ENCODE data around the gene HIRA. TPM values are rescaled to one million over a fixed set of nuclear protein-coding genes. Genes with fewer than 3 reads are reported as not detected.
"Not testable (repeated sequence)": the region's sequence is repeated elsewhere in the genome, so short reads cannot be mapped to it uniquely, and the experiment has no call there.

HIRA gene
- polyA plus RNA-seq, 2 donors: 4.5 to 11.5 TPM

DNA sequence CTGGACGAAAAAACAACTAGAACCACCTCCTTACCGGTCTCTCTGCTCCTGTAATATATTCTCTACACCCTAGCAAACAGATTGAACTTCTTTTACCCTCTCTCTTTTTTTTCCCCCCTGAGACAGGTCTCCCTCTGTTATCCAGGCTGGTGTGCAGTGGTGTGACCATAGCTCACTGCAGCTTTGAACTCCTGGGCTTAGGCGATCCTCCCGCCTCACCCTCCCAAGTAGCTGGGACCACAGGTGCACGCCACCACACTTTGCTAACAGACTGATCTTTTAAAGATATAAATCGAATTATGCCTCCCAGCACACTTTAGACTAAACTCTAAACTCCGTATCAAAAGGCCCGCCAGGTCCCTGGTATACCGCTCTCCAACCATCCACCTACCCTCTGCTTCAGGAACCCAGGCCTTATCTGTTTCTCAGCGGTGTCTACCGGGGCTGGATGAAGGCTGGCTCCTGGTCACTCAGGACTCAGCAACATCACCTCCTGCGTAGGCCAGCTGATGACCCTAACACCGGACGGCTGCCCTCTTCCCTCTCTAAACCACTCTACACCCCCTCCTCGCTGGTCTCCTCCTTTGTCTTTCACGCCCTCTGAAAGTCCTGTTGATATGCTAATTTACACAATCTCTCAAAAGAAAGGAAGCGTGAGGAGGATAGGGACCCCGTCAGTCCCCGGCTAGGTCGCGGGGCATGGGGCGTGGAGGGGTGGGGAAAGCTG lies 15.2 kb upstream of the HIRA start:
- no peaks in the 10 kb centered on the region for H3K9me3 ChIP-seq (ENCODE audit: control insufficient read depth in 2 of 2, insufficient read depth in 1 of 2, low read depth in 1 of 2, low read length in 1 of 2)
- H3K27ac ChIP-seq (ENCODE audit: low read depth in 2 of 2, low read length in 1 of 2): peak overlapping the region; percentile 83 to 91
- peaks cover 7 to 12% of the 10 kb centered on the region in 2 donors for H3K36me3 ChIP-seq (ENCODE audit: control insufficient read depth in 2 of 2, insufficient read depth in 2 of 2, low read length in 1 of 2)
- no peaks in the 10 kb centered on the region for H3K27me3 ChIP-seq (ENCODE audit: control insufficient read depth in 1 of 2, insufficient read depth in 2 of 2, low read length in 2 of 2)
- H3K4me3 ChIP-seq (ENCODE audit: low read depth in 1 of 2, low read length in 2 of 2): peak overlapping the region; percentile 66 to 79
- peaks cover 2 to 12% of the 10 kb centered on the region in 2 donors for H3K4me1 ChIP-seq (ENCODE audit: control insufficient read depth in 2 of 2, insufficient read depth in 2 of 2, low read length in 1 of 2)
- WGBS, 2 donors: 21 to 22% methylated on average over 22 of the region's 22 CpGs

DNA sequence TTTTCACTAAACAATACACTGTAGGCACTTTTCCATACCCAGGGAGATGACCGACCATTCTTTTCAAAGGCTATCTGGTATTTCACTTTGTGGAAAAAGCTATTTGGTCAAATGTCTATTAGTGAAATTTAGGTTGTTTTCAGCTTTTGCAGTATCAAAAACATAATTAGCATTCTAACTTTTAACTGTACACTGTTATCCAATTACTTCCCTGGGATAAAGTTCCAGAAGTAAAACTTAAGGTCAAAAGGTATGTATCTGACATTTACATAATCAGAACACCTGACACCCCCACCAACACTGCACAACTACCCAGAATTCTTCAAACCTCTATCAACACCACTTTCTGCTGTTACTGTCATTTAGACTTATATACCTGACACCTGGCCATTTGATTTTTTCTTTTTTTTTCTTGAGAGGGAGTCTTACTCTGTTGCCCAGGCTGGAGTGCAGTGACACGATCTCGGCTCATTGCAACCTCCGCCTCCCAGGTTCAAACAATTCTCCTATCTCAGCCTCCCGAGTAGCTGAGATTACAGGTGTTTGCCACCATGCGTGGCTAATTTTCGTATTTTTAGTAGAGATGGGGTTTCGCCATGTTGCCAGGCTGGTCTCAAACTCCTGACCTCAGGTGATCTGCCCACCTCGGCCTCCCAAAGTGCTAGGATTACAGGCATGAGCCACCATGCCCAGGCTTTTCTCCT lies 13.9 kb upstream of the HIRA start:
- H3K4me1 ChIP-seq (ENCODE audit: control insufficient read depth in 2 of 2, insufficient read depth in 2 of 2, low read length in 1 of 2): peaks cover 2 to 12% of the 10 kb centered on the region in 2 donors
- H3K36me3 ChIP-seq (ENCODE audit: control insufficient read depth in 2 of 2, insufficient read depth in 2 of 2, low read length in 1 of 2): peaks cover 3 to 12% of the 10 kb centered on the region in 2 donors
- not testable (repeated sequence) for H3K4me3 ChIP-seq (ENCODE audit: low read depth in 1 of 2, low read length in 2 of 2); H3K9me3 ChIP-seq (ENCODE audit: control insufficient read depth in 2 of 2, insufficient read depth in 1 of 2, low read depth in 1 of 2, low read length in 1 of 2); H3K27me3 ChIP-seq (ENCODE audit: control insufficient read depth in 1 of 2, insufficient read depth in 2 of 2, low read length in 2 of 2); H3K27ac ChIP-seq (ENCODE audit: low read depth in 2 of 2, low read length in 1 of 2)
- whole genome bisulfite sequencing, 2 donors: 87 to 94% methylated on average over 9 of the region's 9 CpGs

DNA sequence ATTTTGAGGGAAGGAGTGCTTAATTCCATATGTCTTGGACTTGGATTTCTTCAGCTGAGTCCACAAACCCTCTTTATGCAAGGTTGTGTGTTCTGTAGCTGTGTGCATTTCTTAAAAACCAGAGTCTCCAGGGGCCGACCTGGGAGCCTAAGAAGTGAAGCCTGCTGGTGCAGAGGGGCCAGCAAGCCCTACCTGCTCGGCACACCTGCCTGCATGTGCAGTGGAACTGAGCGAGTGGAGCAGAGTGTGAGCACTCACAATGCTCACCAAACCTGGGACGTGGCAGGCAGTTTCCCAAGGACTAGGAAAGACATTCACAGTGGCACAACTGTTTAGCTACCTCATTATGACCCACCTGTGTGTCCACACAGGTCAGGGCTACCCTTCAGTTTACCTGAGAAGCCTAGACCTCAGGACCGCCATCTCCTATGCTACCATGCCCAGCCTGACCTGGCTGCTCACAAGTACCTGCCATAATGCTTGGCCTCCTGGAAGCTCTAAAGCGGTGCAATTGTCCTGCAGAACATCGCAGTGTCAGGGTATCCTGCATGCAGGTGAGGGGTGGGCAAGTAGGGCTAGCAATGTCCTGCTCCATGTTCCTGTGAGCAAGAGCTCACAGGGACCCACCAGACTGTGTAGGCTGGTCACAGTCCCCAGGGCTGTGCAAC lies 12.1 kb upstream of the HIRA start:
- WGBS, 2 donors: 74 to 81% methylated on average over 7 of the region's 7 CpGs
- no peak overlapping the region for H3K4me3 ChIP-seq (ENCODE audit: low read depth in 1 of 2, low read length in 2 of 2)
- peaks cover 3 to 12% of the 10 kb centered on the region in 2 donors for H3K36me3 ChIP-seq (ENCODE audit: control insufficient read depth in 2 of 2, insufficient read depth in 2 of 2, low read length in 1 of 2)
- H3K27ac ChIP-seq (ENCODE audit: low read depth in 2 of 2, low read length in 1 of 2): no peak overlapping the region
- no peaks in the 10 kb centered on the region for H3K27me3 ChIP-seq (ENCODE audit: control insufficient read depth in 1 of 2, insufficient read depth in 2 of 2, low read length in 2 of 2)
- no peaks in the 10 kb centered on the region for H3K9me3 ChIP-seq (ENCODE audit: control insufficient read depth in 2 of 2, insufficient read depth in 1 of 2, low read depth in 1 of 2, low read length in 1 of 2)
- peaks cover 2 to 10% of the 10 kb centered on the region in 2 donors for H3K4me1 ChIP-seq (ENCODE audit: control insufficient read depth in 2 of 2, insufficient read depth in 2 of 2, low read length in 1 of 2)

DNA sequence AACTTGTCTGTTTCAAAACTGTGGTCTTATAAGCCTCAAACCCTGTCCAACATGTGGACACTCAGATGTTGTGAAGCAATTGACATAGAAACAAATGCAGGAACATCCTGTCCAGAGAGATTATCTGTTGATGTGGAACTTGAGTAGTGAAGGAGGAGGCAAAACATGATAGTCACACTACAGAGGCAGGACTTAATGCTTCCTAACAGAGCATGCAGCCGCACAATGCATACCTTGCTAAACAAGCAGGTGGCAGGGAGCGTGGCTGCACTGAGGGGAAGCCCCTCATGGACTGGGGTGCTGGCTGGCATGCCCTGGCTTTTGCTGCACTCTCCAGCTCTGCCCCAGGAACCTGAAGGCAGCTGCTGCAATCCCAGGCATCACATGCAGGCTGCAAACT lies 10.6 kb upstream of the HIRA start:
- H3K27me3 ChIP-seq (ENCODE audit: control insufficient read depth in 1 of 2, insufficient read depth in 2 of 2, low read length in 2 of 2): no peaks in the 10 kb centered on the region
- WGBS, 2 donors: 91 to 93% methylated on average over 2 of the region's 2 CpGs

DNA sequence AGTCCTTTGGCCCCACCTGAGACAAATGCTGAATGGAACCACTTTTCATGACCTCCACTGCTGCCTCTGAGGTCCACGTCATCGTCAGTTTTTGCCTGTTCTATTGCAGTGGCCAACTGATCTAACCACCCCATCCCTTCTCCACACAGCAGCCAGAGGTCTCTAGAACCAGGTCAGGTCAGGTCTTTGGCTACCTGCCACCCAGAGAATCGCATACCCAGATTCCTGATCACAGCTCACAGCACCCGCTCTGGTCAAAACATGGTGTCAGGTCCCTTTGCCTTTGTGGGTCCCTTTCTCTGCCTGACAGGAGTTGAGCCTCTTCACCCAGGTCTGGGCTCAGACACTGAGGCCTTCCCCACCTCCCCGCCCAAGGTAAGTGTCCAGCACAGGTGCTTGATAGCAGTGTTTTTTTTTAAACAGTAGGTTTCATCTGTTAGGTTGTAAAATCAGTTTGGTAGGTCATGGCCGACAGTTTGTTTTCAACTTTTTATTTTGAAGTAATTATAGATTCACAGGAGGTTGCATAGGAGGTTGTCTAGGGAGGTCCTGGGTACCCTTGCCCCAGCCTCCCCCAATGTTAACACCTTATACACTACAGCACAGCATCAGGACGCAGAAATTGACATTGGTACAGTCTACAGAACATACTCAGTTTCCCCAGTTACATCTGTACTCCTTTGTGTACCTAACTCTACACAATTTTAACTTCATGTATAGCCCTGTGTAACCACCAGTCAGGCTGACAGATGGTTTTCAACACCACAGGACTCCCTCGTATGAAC lies 9.1 kb upstream of the HIRA start:
- H3K4me3 ChIP-seq (ENCODE audit: low read depth in 1 of 2, low read length in 2 of 2): no peak overlapping the region

More for the DNA sequence above, 10.6 kb upstream of the HIRA start:
- peaks cover 0 to 9% of the 10 kb centered on the region in 2 donors for H3K4me1 ChIP-seq (ENCODE audit: control insufficient read depth in 2 of 2, insufficient read depth in 2 of 2, low read length in 1 of 2)
- no peaks in the 10 kb centered on the region for H3K9me3 ChIP-seq (ENCODE audit: control insufficient read depth in 2 of 2, insufficient read depth in 1 of 2, low read depth in 1 of 2, low read length in 1 of 2)
- peaks cover 3 to 12% of the 10 kb centered on the region in 2 donors for H3K36me3 ChIP-seq (ENCODE audit: control insufficient read depth in 2 of 2, insufficient read depth in 2 of 2, low read length in 1 of 2)
- H3K4me3 ChIP-seq (ENCODE audit: low read depth in 1 of 2, low read length in 2 of 2): no peak overlapping the region
- no peak overlapping the region for H3K27ac ChIP-seq (ENCODE audit: low read depth in 2 of 2, low read length in 1 of 2)

DNA sequence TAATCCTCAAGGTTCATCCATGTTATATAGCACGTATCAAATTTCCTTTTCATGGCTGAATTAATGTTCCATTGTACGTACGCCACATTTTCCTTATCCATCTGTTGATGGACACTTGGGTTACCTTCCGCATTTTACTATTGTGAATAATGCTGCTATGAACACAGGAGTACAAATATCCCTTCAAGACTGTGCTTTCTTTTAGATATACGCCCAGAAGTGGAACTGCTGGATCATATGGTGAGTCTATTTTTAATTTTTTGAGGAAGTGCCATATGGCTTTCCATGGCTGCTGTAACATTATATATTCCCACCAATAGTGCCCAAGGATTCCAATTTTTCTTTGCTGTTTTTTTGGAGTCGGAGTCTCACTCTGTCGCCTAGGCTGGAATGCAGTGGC lies 6.8 kb upstream of the HIRA start:
- 73 to 77% methylated on average over 7 of the region's 7 CpGs for WGBS, 2 donors
- H3K9me3 ChIP-seq (ENCODE audit: control insufficient read depth in 2 of 2, insufficient read depth in 1 of 2, low read depth in 1 of 2, low read length in 1 of 2): no peaks in the 10 kb centered on the region
- H3K36me3 ChIP-seq (ENCODE audit: control insufficient read depth in 2 of 2, insufficient read depth in 2 of 2, low read length in 1 of 2): peaks cover 0 to 12% of the 10 kb centered on the region in 2 donors
- no peak overlapping the region for H3K4me3 ChIP-seq (ENCODE audit: low read depth in 1 of 2, low read length in 2 of 2)
- no peaks in the 10 kb centered on the region for H3K27me3 ChIP-seq (ENCODE audit: control insufficient read depth in 1 of 2, insufficient read depth in 2 of 2, low read length in 2 of 2)
- no peaks in the 10 kb centered on the region for H3K4me1 ChIP-seq (ENCODE audit: control insufficient read depth in 2 of 2, insufficient read depth in 2 of 2, low read length in 1 of 2)
- peak overlapping the region in 1 of 2 donors; percentile 29 for H3K27ac ChIP-seq (ENCODE audit: low read depth in 2 of 2, low read length in 1 of 2)

More for the DNA sequence above, 9.1 kb upstream of the HIRA start:
- Histone ChIP-seq H3K27ac (ENCODE audit: low read depth in 2 of 2, low read length in 1 of 2) (no peak overlapping the region), H3K27me3 (ENCODE audit: control insufficient read depth in 1 of 2, insufficient read depth in 2 of 2, low read length in 2 of 2) (no peaks in the 10 kb centered on the region), H3K36me3 (ENCODE audit: control insufficient read depth in 2 of 2, insufficient read depth in 2 of 2, low read length in 1 of 2) (peaks cover 3 to 12% of the 10 kb centered on the region in 2 donors), H3K4me1 (ENCODE audit: control insufficient read depth in 2 of 2, insufficient read depth in 2 of 2, low read length in 1 of 2) (peaks cover 0 to 4% of the 10 kb centered on the region in 2 donors), H3K9me3 (ENCODE audit: control insufficient read depth in 2 of 2, insufficient read depth in 1 of 2, low read depth in 1 of 2, low read length in 1 of 2) (no peaks in the 10 kb centered on the region)
- WGBS, 2 donors: 84 to 90% methylated on average over 8 of the region's 8 CpGs

DNA sequence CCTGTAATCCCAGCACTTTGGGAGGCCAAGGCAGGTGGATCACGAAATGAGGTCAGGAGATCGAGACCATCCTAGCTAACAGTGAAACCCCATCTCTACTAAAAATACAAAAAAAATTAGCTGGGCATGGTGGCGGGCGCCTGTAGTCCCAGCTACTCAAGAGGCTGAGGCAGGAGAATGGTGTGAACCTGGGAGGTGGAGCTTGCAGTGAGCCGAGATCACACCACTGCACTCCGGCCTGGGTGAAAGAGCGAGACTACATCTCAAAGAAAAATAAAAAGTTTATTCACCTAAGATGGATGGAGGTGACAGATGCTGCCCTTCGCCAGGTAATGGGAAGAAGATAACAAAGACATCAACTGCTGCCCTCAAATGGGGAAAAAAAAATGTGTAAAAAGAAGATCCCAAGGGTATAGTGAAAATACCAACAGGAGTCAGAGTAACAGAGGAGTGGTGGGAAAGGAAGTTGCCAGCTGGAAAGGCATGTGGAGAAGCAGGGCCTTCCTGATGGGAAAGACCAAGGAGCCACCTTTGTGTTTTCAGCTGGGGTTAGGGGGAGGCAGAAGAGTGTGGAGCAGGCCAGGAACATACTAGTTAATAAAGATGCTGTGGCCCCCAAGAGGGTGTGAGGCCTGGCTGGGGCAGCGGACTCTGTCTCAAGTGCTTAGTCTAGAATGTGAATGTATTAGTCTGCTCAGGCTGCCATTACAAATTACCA lies 5.1 kb upstream of the HIRA start:
- H3K4me1 ChIP-seq (ENCODE audit: control insufficient read depth in 2 of 2, insufficient read depth in 2 of 2, low read length in 1 of 2); H3K9me3 ChIP-seq (ENCODE audit: control insufficient read depth in 2 of 2, insufficient read depth in 1 of 2, low read depth in 1 of 2, low read length in 1 of 2); H3K27ac ChIP-seq (ENCODE audit: low read depth in 2 of 2, low read length in 1 of 2); H3K4me3 ChIP-seq (ENCODE audit: low read depth in 1 of 2, low read length in 2 of 2); H3K36me3 ChIP-seq (ENCODE audit: control insufficient read depth in 2 of 2, insufficient read depth in 2 of 2, low read length in 1 of 2); H3K27me3 ChIP-seq (ENCODE audit: control insufficient read depth in 1 of 2, insufficient read depth in 2 of 2, low read length in 2 of 2): not testable (repeated sequence)
- 93 to 96% methylated on average over 9 of the region's 9 CpGs for WGBS, 2 donors

DNA sequence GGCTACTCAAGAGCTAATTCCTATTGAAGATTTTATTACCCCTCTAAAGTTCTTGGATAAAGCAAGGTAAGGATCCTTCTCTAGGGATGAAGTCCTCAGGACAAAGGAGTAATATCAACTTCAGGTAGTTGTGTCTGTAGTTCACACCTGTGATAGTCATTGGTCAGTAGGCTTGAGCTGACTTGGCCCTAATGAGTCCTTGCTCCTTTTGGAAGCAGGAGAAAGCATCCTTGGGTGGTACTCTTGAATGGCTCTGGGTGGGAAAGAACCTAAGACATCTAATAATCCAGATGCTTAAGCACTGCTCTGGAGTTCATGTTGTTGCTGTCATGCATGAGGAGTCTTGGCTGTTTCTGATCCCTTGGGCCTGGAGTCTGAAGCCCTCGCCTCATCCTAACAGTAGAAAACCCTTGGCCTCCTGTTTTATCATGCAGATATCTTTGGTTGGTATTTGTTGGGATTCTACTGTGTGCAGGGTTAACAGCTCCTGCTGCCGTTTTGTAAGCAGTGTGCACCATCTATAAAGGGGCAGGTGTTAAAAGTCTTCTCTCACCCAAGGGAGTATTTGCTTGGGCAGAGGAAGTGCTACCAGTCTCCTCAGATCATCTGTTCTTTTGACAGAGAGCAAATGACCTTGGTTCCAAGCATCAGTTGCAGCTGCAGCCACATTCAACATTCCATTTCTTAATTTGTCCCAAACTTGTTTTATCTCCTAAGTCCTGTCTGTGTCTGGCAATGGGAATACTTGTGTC lies 3.5 kb upstream of the HIRA start:
- H3K36me3 ChIP-seq (ENCODE audit: control insufficient read depth in 2 of 2, insufficient read depth in 2 of 2, low read length in 1 of 2): peaks cover 0 to 9% of the 10 kb centered on the region in 2 donors
- 75 to 80% methylated on average over 2 of the region's 2 CpGs for WGBS, 2 donors
- no peak overlapping the region for H3K27ac ChIP-seq (ENCODE audit: low read depth in 2 of 2, low read length in 1 of 2)
- H3K4me3 ChIP-seq (ENCODE audit: low read depth in 1 of 2, low read length in 2 of 2): no peak overlapping the region
- H3K27me3 ChIP-seq (ENCODE audit: control insufficient read depth in 1 of 2, insufficient read depth in 2 of 2, low read length in 2 of 2): no peaks in the 10 kb centered on the region
- H3K4me1 ChIP-seq (ENCODE audit: control insufficient read depth in 2 of 2, insufficient read depth in 2 of 2, low read length in 1 of 2): peaks cover 5 to 9% of the 10 kb centered on the region in 2 donors
- H3K9me3 ChIP-seq (ENCODE audit: control insufficient read depth in 2 of 2, insufficient read depth in 1 of 2, low read depth in 1 of 2, low read length in 1 of 2): no peaks in the 10 kb centered on the region
